Measurements from ENCODE around the gene PIK3C2A. TPM values are rescaled to one million over a fixed set of nuclear protein-coding genes. Genes with fewer than 3 reads are reported as not detected.
A peak's percentile ranks its signal among the peaks of the same experiment; 100 is the strongest.

PIK3C2A gene
- total and polyA plus RNA-seq, 2 experiments from 2014 or later: 20.7 to 54.6 TPM

- TF ChIP-seq, protein P1, sequence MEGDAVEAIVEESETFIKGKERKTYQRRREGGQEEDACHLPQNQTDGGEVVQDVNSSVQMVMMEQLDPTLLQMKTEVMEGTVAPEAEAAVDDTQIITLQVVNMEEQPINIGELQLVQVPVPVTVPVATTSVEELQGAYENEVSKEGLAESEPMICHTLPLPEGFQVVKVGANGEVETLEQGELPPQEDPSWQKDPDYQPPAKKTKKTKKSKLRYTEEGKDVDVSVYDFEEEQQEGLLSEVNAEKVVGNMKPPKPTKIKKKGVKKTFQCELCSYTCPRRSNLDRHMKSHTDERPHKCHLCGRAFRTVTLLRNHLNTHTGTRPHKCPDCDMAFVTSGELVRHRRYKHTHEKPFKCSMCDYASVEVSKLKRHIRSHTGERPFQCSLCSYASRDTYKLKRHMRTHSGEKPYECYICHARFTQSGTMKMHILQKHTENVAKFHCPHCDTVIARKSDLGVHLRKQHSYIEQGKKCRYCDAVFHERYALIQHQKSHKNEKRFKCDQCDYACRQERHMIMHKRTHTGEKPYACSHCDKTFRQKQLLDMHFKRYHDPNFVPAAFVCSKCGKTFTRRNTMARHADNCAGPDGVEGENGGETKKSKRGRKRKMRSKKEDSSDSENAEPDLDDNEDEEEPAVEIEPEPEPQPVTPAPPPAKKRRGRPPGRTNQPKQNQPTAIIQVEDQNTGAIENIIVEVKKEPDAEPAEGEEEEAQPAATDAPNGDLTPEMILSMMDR (IDR thresholded peaks at IDR 0.05; ENCODE audit: low read depth, low read length): no peak
- Histone ChIP-seq H3K9me3 (ENCODE audit: low read depth) (no peaks in the 10 kb centered on the region), H3K27me3 (no peaks in the 10 kb centered on the region), H3K27ac (peak overlapping the region; percentile 98), H3K4me3 (peak overlapping the region; percentile 88), H3K4me1 (ENCODE audit: low read depth) (peaks cover 12% of the 10 kb centered on the region), H3K36me3 (no peaks in the 10 kb centered on the region)
- DNase-seq (ENCODE audit: low read depth in 1 of 2, low spot score in 1 of 2): no peak
These were observed 2.1 kb upstream of the PIK3C2A start for GRCh38 chr11:17209939-17210245.

DNA sequence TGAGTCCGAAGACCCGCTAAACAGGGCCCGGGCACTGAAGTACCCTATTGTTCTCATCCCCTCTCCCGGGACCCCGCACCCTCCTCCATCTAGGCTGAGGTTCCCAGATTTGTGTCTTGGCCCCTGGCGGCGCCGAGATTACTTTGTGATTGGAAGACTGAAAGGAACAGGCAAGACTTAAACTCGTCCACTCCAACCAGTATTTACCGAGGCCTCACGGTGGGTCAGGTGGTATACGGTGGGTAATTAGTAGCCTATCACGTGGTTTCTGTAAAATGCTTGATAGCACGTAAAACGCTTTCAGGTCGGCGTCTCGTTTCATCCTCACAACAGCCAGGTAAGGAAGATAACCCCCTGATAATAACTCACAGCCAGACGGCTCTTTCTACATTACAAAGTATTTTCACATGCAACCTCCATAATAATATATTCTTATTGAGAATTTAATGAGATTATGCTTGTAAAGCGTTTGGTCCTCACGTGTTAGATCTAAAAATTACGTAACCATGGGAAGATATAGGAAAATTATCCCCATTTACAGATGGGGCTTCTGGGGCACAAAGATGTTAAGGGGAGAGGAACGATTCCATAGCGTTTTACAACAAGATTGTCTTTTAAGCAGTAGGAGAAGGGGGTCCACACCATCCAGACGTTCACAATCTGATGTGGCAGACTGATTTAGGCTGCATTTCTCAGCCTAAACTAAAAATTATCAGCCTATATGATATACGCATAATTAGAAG is 642 bp upstream of the PIK3C2A start:
- Histone ChIP-seq H3K9me3 (ENCODE audit: low read depth) (no peaks in the 10 kb centered on the region), H3K4me1 (ENCODE audit: low read depth) (peaks cover 12% of the 10 kb centered on the region), H3K27ac (peak overlapping the region; percentile 98), H3K4me3 (peak overlapping the region; percentile 88), H3K27me3 (no peaks in the 10 kb centered on the region), H3K36me3 (no peaks in the 10 kb centered on the region)
- DNase-seq (ENCODE audit: low read depth in 1 of 2, low spot score in 1 of 2): peak; percentile 68 to 76
- TF ChIP-seq, protein P1 (IDR thresholded peaks at IDR 0.05; ENCODE audit: low read depth, low read length): no peak

DNA sequence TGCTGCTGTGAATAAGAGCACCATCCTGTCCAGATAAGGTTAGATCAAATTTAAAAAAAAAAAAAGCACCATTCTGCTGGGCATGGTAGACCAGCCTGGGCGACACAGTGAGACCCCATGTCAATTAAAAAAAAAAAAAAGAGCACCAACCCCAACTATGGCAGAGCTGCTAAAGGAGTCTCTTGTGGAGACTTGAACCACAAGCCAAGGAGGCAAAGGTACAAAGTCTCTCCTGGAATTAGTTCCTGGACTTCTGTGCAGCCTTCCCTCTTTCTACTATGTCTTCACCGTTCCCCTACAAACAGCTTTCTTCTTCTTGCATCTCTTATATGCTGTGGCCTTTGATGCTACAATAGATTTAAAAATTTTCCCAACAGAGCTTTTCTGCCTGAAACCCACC is 1.3 kb downstream of the PIK3C2A start:
- Histone ChIP-seq H3K4me3 (peak overlapping the region; percentile 88), H3K9me3 (ENCODE audit: low read depth) (no peaks in the 10 kb centered on the region), H3K27ac (peak overlapping the region; percentile 98), H3K36me3 (no peaks in the 10 kb centered on the region), H3K4me1 (ENCODE audit: low read depth) (peaks cover 12% of the 10 kb centered on the region), H3K27me3 (no peaks in the 10 kb centered on the region)
- TF ChIP-seq, protein P1 (IDR thresholded peaks at IDR 0.05; ENCODE audit: low read depth, low read length): no peak
- DNase-seq (ENCODE audit: low read depth in 1 of 2, low spot score in 1 of 2): no peak

DNA sequence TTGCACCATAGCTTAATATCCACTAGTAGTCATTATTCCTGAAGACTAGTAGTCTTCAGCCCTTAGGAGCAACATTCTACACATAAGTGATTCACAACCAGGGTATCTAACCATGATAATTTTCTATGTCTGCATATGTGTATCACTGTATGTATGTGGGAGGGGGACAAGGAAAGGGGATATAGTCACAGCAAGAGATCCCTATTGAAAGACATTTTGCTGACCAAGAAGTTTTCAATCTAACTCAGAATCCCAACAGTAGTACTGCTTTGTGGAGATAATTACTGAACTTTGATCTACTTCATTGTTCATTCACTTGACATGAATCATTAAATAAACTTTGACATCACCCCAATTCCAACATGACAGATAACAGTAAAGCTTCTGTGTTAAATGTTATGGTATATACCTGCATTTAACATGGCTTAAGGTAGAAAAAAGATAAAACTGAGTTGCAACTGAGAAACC is 10.3 kb downstream of the PIK3C2A start:
- no peak for DNase-seq (ENCODE audit: low read depth in 1 of 2, low spot score in 1 of 2)
- Histone ChIP-seq H3K9me3 (ENCODE audit: low read depth) (no peaks in the 10 kb centered on the region), H3K4me1 (ENCODE audit: low read depth) (no peaks in the 10 kb centered on the region), H3K36me3 (no peaks in the 10 kb centered on the region), H3K27me3 (no peaks in the 10 kb centered on the region), H3K27ac (no peak overlapping the region), H3K4me3 (no peak overlapping the region)
- TF ChIP-seq, protein P1 (IDR thresholded peaks at IDR 0.05; ENCODE audit: low read depth, low read length): no peak

GRCh38 chr11:17188675-17189074 is 19.1 kb downstream of the PIK3C2A start:
- no peak for DNase-seq (ENCODE audit: low read depth in 1 of 2, low spot score in 1 of 2)
- TF ChIP-seq, protein P1 (IDR thresholded peaks at IDR 0.05; ENCODE audit: low read depth, low read length): no peak
- Histone ChIP-seq H3K36me3 (no peaks in the 10 kb centered on the region), H3K4me3 (no peak overlapping the region), H3K27ac (peak overlapping the region; percentile 46), H3K4me1 (ENCODE audit: low read depth) (peaks cover 11% of the 10 kb centered on the region), H3K9me3 (ENCODE audit: low read depth) (no peaks in the 10 kb centered on the region), H3K27me3 (no peaks in the 10 kb centered on the region)

All from cardiac muscle cell (in vitro differentiated cells and primary cell).